Endothelial cell of umbilical vein (primary cell): ENCODE results near the gene LMTK2. TPM values are rescaled to one million over a fixed set of nuclear protein-coding genes. Genes with fewer than 3 reads are reported as not detected.

Experiments used
- BruUV-seq: library from RNA; stranded (reverse); fragments of 400-500 nt; replicated peaks from 2 replicates; lab custom pipeline; 2021; lab: Mats Ljungman, UMichigan
- CTCF ChIA-PET: fragments of 300-600, 350-600 bp; sonication (Branson Sonifier 250); formaldehyde crosslinking; loops from one replicate; lab custom pipeline; 2021; ENCODE audit warnings: antibody characterized with exemption, inconsistent platforms; lab: Charles Lee
- POLR2A ChIA-PET: fragments of 300-600, 350-600 bp; sonication (Branson Sonifier 250); formaldehyde crosslinking; loops from one replicate; lab custom pipeline; 2021; ENCODE audit warnings: antibody characterized with exemption, inconsistent platforms; lab: Charles Lee
- DNase-seq: peaks from one replicate; pipeline ENCODE4 v3.0.0-alpha.2; 2011; ENCODE audit warnings: low read depth, low spot score
- FAIRE-seq: peaks from 2 replicates; lab custom pipeline; 2011; peaks lifted over from hg19 to GRCh38; lab: Jason Lieb, UNC
- H2AFZ ChIP-seq: 2 replicates; pipeline ENCODE4 v1.6.0; 2012; ENCODE audit warnings: low read depth, low read length, control low read depth, inconsistent platforms
- H3K27ac ChIP-seq: 2 replicates; pipeline ENCODE4 v1.5.1; 2011; ENCODE audit warnings: low read depth, mild to moderate bottlenecking, control low read depth, low read length, moderate library complexity; ENCODE audit not compliant: insufficient read depth
- H3K27me3 ChIP-seq, 2 experiments: 2 replicates each; pipeline versions ENCODE4 v1.6.0 to v1.6.1; 2011; ENCODE audit warnings: low read length in 2 of 2, mixed read lengths in 1 of 2; ENCODE audit not compliant: control insufficient read depth in 2 of 2, insufficient read depth in 2 of 2
- H3K36me3 ChIP-seq, 2 experiments: 2 replicates in 1 of 2; 3 replicates in 1 of 2; pipeline ENCODE4 v1.5.1; 2011; ENCODE audit warnings: low read length in 2 of 2, mild to moderate bottlenecking in 1 of 2, moderate library complexity in 1 of 2; ENCODE audit not compliant: control insufficient read depth in 2 of 2, insufficient read depth in 2 of 2; ENCODE audit errors: extremely low read depth in 1 of 2
- H3K4me1 ChIP-seq: 3 replicates; pipeline ENCODE4 v1.5.1; 2011; ENCODE audit warnings: mild to moderate bottlenecking, low read length; ENCODE audit not compliant: control insufficient read depth, insufficient read depth; ENCODE audit errors: extremely low read depth
- H3K4me2 ChIP-seq: 2 replicates; pipeline ENCODE4 v1.6.1; 2011; ENCODE audit warnings: low read length, control low read depth, mixed read lengths; ENCODE audit not compliant: insufficient read depth
- H3K4me3 ChIP-seq, 3 experiments: fragments of 200-600 bp in 1 of 3; sonication (generic), shearing (Covaris generic) in 1 of 3; replicated peaks in 1 of 3; 2 replicates each; pipeline ENCODE4 v1.5.1; 2011 to 2016; ENCODE audit warnings: control low read depth in 3 of 3, low read length in 3 of 3, mild to moderate bottlenecking in 2 of 3, inconsistent platforms in 1 of 3, low read depth in 1 of 3, moderate library complexity in 1 of 3; ENCODE audit not compliant: insufficient read depth in 1 of 3
- H3K79me2 ChIP-seq: 2 replicates; pipeline ENCODE4 v1.6.0; 2012; ENCODE audit warnings: low read length, inconsistent platforms; ENCODE audit not compliant: control insufficient read depth, insufficient read depth
- H3K9ac ChIP-seq: replicated peaks from 2 replicates; pipeline ENCODE3; 2011; ENCODE audit warnings: low read length, control low read depth; ENCODE audit not compliant: insufficient read depth; ENCODE audit errors: extremely low read depth
- H3K9me1 ChIP-seq: replicated peaks from 3 replicates; pipeline ENCODE4 v1.6.0; 2011; ENCODE audit warnings: mild to moderate bottlenecking, low read length; ENCODE audit not compliant: control insufficient read depth, insufficient read depth; ENCODE audit errors: extremely low read depth
- H3K9me3 ChIP-seq: replicated peaks from 2 replicates; pipeline ENCODE4 v1.5.1; 2012; ENCODE audit warnings: low read length, inconsistent platforms; ENCODE audit not compliant: control insufficient read depth, insufficient read depth
- H4K20me1 ChIP-seq: replicated peaks from 2 replicates; pipeline ENCODE3; 2011; ENCODE audit warnings: mild to moderate bottlenecking, low read length; ENCODE audit not compliant: control insufficient read depth, insufficient read depth; ENCODE audit errors: extremely low read depth
- EZH2 ChIP-seq: IDR thresholded peaks from 2 replicates; pipeline ENCODE4 v1.6.1; 2012; ENCODE audit warnings: borderline replicate concordance, low read depth, mild to moderate bottlenecking, moderate library complexity, low read length, inconsistent platforms; ENCODE audit not compliant: severe bottlenecking
- FOS ChIP-seq: IDR thresholded peaks from 2 replicates; pipeline ENCODE4 v1.6.1; 2011; ENCODE audit warnings: mild to moderate bottlenecking, low read length, moderate library complexity, borderline replicate concordance; ENCODE audit not compliant: insufficient read depth
- GATA2 ChIP-seq: IDR thresholded peaks from 2 replicates; pipeline ENCODE4 v1.7.0; 2011; ENCODE audit warnings: low read depth, mild to moderate bottlenecking, moderate library complexity, mixed read lengths, low read length; ENCODE audit not compliant: insufficient read length, insufficient read depth
- JUN ChIP-seq: IDR thresholded peaks from 2 replicates; pipeline ENCODE4 v1.6.1; 2011; ENCODE audit warnings: borderline replicate concordance, low read depth; ENCODE audit not compliant: insufficient read length, insufficient read depth
- MAX ChIP-seq: IDR thresholded peaks from 2 replicates; pipeline ENCODE4 v1.6.1; 2011; ENCODE audit not compliant: insufficient read depth, insufficient read length
- MYC ChIP-seq: IDR thresholded peaks from one replicate; pipeline ENCODE4 v1.6.1; 2011; ENCODE audit warnings: mild to moderate bottlenecking, low read depth, low read length
- POLR2A ChIP-seq: IDR thresholded peaks from 2 replicates; pipeline ENCODE4 v1.6.1; 2012; ENCODE audit warnings: low read depth, mild to moderate bottlenecking, control low read depth, low read length
- POLR2AphosphoS5 ChIP-seq: IDR thresholded peaks from 2 replicates; pipeline ENCODE4 v1.6.1; 2012; ENCODE audit warnings: low read depth, mild to moderate bottlenecking, control low read depth, low read length, moderate library complexity; ENCODE audit not compliant: insufficient read depth
- dilution Hi-C: fragments of 300-500 bp; cut with MboI; formaldehyde crosslinking; loops from one replicate; pipeline ENCODE4 v1.15.0; 2019; ENCODE audit warnings: low sequenced_read_pairs; ENCODE audit not compliant: extremely low pct_ligation_motif_present
- intact Hi-C: fragments of 100-400 bp; cut with micrococcal nuclease; formaldehyde crosslinking; loops from one replicate; pipeline ENCODE4 v1.10.0; 2022
- polyA plus RNA-seq, 4 experiments: library from polyadenylated mRNA; depleted of rRNA in 3 of 4; stranded (reverse) in 3 of 4; unstranded in 1 of 4; fragments of >200 nt; gene quantifications; 2 replicates each; pipeline versions ENCODE4 v1.2.1 to v1.2.3, GENCODE V29; 2011 to 2012; ENCODE audit warnings: missing spikeins in 1 of 4
- total RNA-seq: library from RNA; stranded (reverse); gene quantifications from 2 replicates; pipeline ENCODE4 v1.2.3, GENCODE V29; 2021
- TF ChIP-seq, protein P1 (sequence below), 2 donors: IDR thresholded peaks; 1 replicate in 1 of 2; 2 replicates in 1 of 2; pipeline ENCODE4 v1.5.1; 2011; ENCODE audit warnings: low read length in 2 of 2, mild to moderate bottlenecking in 2 of 2, moderate library complexity in 2 of 2, control low read depth in 1 of 2, inconsistent platforms in 1 of 2, low read depth in 1 of 2; ENCODE audit not compliant: insufficient read depth in 1 of 2; ENCODE audit errors: extremely low read depth in 1 of 2

The LMTK2 gene
- total and polyA plus RNA-seq, 2 donors (not counting 3 experiments of a cell fraction or from before 2014, with no cell fraction given), result 5.9 to 13.8 TPM

- Histone ChIP-seq H4K20me1 (no peaks in the 10 kb centered on the region), H2AFZ (no peak overlapping the region), H3K27me3 (no peaks in the 10 kb centered on the region), H3K9me1 (no peaks in the 10 kb centered on the region), H3K9me3 (no peaks in the 10 kb centered on the region), H3K27ac (no peak overlapping the region), H3K9ac (no peak overlapping the region), H3K4me2 (no peak overlapping the region), H3K79me2 (peaks cover 5% of the 10 kb centered on the region), H3K36me3 (peaks cover 8 to 30% of the 10 kb centered on the region in 2 experiments), H3K4me1 (peaks cover 12% of the 10 kb centered on the region), H3K4me3 (no peak overlapping the region)
- no peak for FAIRE-seq
- ChIA-PET POLR2A (no interaction called here), CTCF (interaction anchor here (1.0 to 1.1 kb wide), 2 partner anchors 25 to 221 kb away, joined by 3 to 4 read pairs; no protein-coding TSS in a partner anchor)
- dilution Hi-C loops (no loop called here), intact Hi-C loops (loop anchor here (1.0 kb wide), 3 partner anchors 73 to 220 kb away; partner anchors contain the start of gene LMTK2)
- DNase-seq, result no peak
- no peak for TF ChIP-seq JUN
- TF ChIP-seq, protein P1, sequence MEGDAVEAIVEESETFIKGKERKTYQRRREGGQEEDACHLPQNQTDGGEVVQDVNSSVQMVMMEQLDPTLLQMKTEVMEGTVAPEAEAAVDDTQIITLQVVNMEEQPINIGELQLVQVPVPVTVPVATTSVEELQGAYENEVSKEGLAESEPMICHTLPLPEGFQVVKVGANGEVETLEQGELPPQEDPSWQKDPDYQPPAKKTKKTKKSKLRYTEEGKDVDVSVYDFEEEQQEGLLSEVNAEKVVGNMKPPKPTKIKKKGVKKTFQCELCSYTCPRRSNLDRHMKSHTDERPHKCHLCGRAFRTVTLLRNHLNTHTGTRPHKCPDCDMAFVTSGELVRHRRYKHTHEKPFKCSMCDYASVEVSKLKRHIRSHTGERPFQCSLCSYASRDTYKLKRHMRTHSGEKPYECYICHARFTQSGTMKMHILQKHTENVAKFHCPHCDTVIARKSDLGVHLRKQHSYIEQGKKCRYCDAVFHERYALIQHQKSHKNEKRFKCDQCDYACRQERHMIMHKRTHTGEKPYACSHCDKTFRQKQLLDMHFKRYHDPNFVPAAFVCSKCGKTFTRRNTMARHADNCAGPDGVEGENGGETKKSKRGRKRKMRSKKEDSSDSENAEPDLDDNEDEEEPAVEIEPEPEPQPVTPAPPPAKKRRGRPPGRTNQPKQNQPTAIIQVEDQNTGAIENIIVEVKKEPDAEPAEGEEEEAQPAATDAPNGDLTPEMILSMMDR (IDR thresholded peaks at IDR 0.05; ENCODE audit: extremely low read depth in 1 of 2, insufficient read depth in 1 of 2, low read depth in 1 of 2, low read length in 2 of 2), result no peak
- no peak for TF ChIP-seq FOS
- TF ChIP-seq POLR2AphosphoS5, result no peak
- TF ChIP-seq MAX, result no peak
- no peak for TF ChIP-seq POLR2A
- no peak for TF ChIP-seq MYC
- TF ChIP-seq GATA2, result no peak
- TF ChIP-seq EZH2, result no peak
- no TSS peak for BruUV-seq
These were observed 135.1 kb downstream of the LMTK2 start for GRCh38 chr7:98241674-98242241.
